DND-41 (cell line): ENCODE results near the gene COL6A3.

Experiments
- ATAC-seq: fragments of 200-7000 bp; cut with Tn5 transposase; 3 replicates; pipeline ENCODE4 v1.9.1; 2021; ENCODE audit warnings: low read depth; ENCODE audit not compliant: insufficient read depth
- DNase-seq: peaks from one replicate; pipeline ENCODE4 v3.0.0-alpha.2; 2020
- H2AFZ ChIP-seq: 2 replicates; pipeline ENCODE4 v1.6.0; 2012; ENCODE audit warnings: low read depth, low read length
- H3K27ac ChIP-seq: 2 replicates; pipeline ENCODE4 v1.5.1; 2012; ENCODE audit warnings: low read length, inconsistent platforms
- H3K27me3 ChIP-seq: fragments of 200-600 bp; sonication (generic); 2 replicates; pipeline ENCODE4 v1.6.0; 2012; ENCODE audit warnings: low read length, mild to moderate bottlenecking, inconsistent platforms; ENCODE audit not compliant: insufficient read depth, poor library complexity
- H3K36me3 ChIP-seq: 2 replicates; pipeline ENCODE4 v1.5.1; 2012; ENCODE audit warnings: low read length, inconsistent platforms; ENCODE audit not compliant: insufficient read depth
- H3K4me1 ChIP-seq: 2 replicates; pipeline ENCODE4 v1.5.1; 2012; ENCODE audit warnings: mild to moderate bottlenecking, low read length; ENCODE audit not compliant: insufficient read depth
- H3K4me2 ChIP-seq: 2 replicates; pipeline ENCODE4 v1.6.0; 2012; ENCODE audit warnings: mild to moderate bottlenecking, moderate library complexity, low read length, inconsistent platforms; ENCODE audit not compliant: insufficient read depth
- H3K4me3 ChIP-seq, 2 experiments: fragments of 200-600 bp in 1 of 2; shearing (Covaris generic) in 1 of 2; 2 replicates each; pipeline ENCODE4 v1.5.1; 2012 to 2016; ENCODE audit warnings: inconsistent platforms in 2 of 2, low read length in 2 of 2, mild to moderate bottlenecking in 2 of 2, low read depth in 1 of 2, moderate library complexity in 1 of 2
- H3K79me2 ChIP-seq: 2 replicates; pipeline ENCODE4 v1.6.0; 2012; ENCODE audit warnings: low read length, inconsistent platforms; ENCODE audit not compliant: insufficient read depth
- H3K9ac ChIP-seq: 2 replicates; pipeline ENCODE4 v1.6.0; 2012; ENCODE audit warnings: low read depth, mild to moderate bottlenecking, inconsistent platforms, low read length, moderate library complexity
- H3K9me3 ChIP-seq: 2 replicates; pipeline ENCODE4 v1.5.1; 2012; ENCODE audit warnings: low read length, moderate library complexity, mild to moderate bottlenecking, inconsistent platforms; ENCODE audit not compliant: insufficient read depth, severe bottlenecking
- H4K20me1 ChIP-seq: 2 replicates; pipeline ENCODE4 v1.6.0; 2012; ENCODE audit warnings: low read length; ENCODE audit not compliant: insufficient read depth
- EZH2 ChIP-seq: IDR thresholded peaks from 3 replicates; pipeline ENCODE4 v1.6.1; 2012; ENCODE audit warnings: borderline replicate concordance, low read depth, mild to moderate bottlenecking, moderate library complexity, low read length, inconsistent platforms; ENCODE audit not compliant: severe bottlenecking
- TF ChIP-seq, protein P1 (sequence below): IDR thresholded peaks from 2 replicates; pipeline ENCODE4 v1.5.1; 2012; ENCODE audit warnings: borderline replicate concordance, low read length, moderate library complexity, mild to moderate bottlenecking; ENCODE audit not compliant: poor library complexity, severe bottlenecking; ENCODE audit errors: extremely low read depth

The COL6A3 gene

GRCh38 chr2:237432484-237433092, 18.6 kb upstream of the COL6A3 start:
- no peak overlapping the region for H2AFZ ChIP-seq
- no peak overlapping the region for H3K9ac ChIP-seq
- peaks cover 4% of the 10 kb centered on the region for H3K27me3 ChIP-seq
- H3K4me2 ChIP-seq, result no peak overlapping the region
- no peak overlapping the region for H3K27ac ChIP-seq
- H3K36me3 ChIP-seq, result no peaks in the 10 kb centered on the region
- H3K4me3 ChIP-seq, result no peak overlapping the region
- DNase-seq (no peak), ATAC-seq (no peak)
- H3K79me2 ChIP-seq, result no peaks in the 10 kb centered on the region
- TF ChIP-seq EZH2, result no peak
- TF ChIP-seq, protein P1, sequence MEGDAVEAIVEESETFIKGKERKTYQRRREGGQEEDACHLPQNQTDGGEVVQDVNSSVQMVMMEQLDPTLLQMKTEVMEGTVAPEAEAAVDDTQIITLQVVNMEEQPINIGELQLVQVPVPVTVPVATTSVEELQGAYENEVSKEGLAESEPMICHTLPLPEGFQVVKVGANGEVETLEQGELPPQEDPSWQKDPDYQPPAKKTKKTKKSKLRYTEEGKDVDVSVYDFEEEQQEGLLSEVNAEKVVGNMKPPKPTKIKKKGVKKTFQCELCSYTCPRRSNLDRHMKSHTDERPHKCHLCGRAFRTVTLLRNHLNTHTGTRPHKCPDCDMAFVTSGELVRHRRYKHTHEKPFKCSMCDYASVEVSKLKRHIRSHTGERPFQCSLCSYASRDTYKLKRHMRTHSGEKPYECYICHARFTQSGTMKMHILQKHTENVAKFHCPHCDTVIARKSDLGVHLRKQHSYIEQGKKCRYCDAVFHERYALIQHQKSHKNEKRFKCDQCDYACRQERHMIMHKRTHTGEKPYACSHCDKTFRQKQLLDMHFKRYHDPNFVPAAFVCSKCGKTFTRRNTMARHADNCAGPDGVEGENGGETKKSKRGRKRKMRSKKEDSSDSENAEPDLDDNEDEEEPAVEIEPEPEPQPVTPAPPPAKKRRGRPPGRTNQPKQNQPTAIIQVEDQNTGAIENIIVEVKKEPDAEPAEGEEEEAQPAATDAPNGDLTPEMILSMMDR, result no peak
- no peaks in the 10 kb centered on the region for H3K9me3 ChIP-seq
- H3K4me1 ChIP-seq, result peaks cover 14% of the 10 kb centered on the region
- no peaks in the 10 kb centered on the region for H4K20me1 ChIP-seq

GRCh38 chr2:237431837-237432236, 17.9 kb upstream of the COL6A3 start:
- peaks cover 14% of the 10 kb centered on the region for H3K4me1 ChIP-seq
- no peaks in the 10 kb centered on the region for H3K36me3 ChIP-seq
- no peak for ATAC-seq

GRCh38 chr2:237431372-237431771, 17.4 kb upstream of the COL6A3 start:
- no peaks in the 10 kb centered on the region for H3K36me3 ChIP-seq

More at GRCh38 chr2:237431837-237432236, 17.9 kb upstream of the COL6A3 start:
- Histone ChIP-seq H2AFZ (no peak overlapping the region), H3K4me2 (no peak overlapping the region), H3K27me3 (peaks cover 4% of the 10 kb centered on the region), H4K20me1 (no peaks in the 10 kb centered on the region), H3K4me3 (no peak overlapping the region), H3K79me2 (no peaks in the 10 kb centered on the region), H3K9me3 (no peaks in the 10 kb centered on the region), H3K27ac (no peak overlapping the region), H3K9ac (no peak overlapping the region)
- DNase-seq, result no peak
- no peak for TF ChIP-seq EZH2
- TF ChIP-seq, protein P1, result no peak

More at GRCh38 chr2:237431372-237431771, 17.4 kb upstream of the COL6A3 start:
- H4K20me1 ChIP-seq, result no peaks in the 10 kb centered on the region
- H3K9ac ChIP-seq, result no peak overlapping the region
- TF ChIP-seq EZH2, result no peak
- TF ChIP-seq, protein P1, result no peak
- H3K4me1 ChIP-seq, result peaks cover 14% of the 10 kb centered on the region
- H3K4me3 ChIP-seq, result no peak overlapping the region
- no peak overlapping the region for H3K27ac ChIP-seq
- no peak overlapping the region for H3K4me2 ChIP-seq
- no peak overlapping the region for H2AFZ ChIP-seq
- no peaks in the 10 kb centered on the region for H3K79me2 ChIP-seq
- DNase-seq (no peak), ATAC-seq (no peak)
- H3K9me3 ChIP-seq, result no peaks in the 10 kb centered on the region
- peaks cover 4% of the 10 kb centered on the region for H3K27me3 ChIP-seq
